ENCODE results near the gene TRPM3.

The TRPM3 gene

DNA sequence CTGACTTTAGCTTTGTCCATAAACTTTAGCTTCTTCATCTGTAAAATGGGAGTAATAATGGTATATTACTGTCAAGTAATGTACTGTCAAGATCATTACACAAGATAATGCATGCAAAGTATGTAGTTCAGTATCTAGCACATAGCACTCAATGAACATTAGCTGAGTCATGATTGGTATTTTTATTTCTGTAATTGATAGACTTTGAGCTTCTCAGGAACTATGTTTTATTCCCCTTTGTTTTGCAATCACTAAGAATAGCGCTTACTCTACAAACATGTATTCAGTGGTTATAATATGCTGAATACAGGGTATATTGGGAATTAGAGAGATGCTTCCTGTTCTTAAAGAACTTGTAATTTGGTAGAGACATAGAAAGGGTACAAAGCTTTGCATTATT, 564.6 kb downstream of the TRPM3 start:
- TF ChIP-seq CTCF (IDR thresholded peaks at IDR 0.05): no peak

DNA sequence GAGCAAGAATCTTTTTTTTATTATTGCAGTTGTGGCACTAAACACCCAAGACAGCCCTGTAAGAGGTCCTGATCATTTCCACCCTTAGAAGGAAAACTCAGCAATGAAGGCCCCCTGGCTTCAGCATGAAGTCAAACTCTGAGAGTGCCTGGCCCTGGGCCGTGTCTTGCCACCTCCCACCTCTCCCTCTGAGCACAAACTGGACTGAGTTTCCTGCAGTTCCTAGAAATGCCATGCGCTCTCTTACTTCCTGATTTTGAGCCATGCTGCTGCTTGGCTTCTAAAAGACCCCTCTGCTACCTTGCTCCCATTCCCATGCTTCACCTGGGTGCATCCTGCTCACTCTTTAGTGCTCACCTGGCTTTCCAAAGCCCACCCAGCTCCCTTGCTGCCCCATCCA, 566.5 kb downstream of the TRPM3 start:
- TF ChIP-seq CTCF (IDR thresholded peaks at IDR 0.05): no peak

- no peak for TF ChIP-seq CTCF (IDR thresholded peaks at IDR 0.05)
These were observed 567.4 kb downstream of the TRPM3 start for GRCh38 chr9:70553707-70554673.

DNA sequence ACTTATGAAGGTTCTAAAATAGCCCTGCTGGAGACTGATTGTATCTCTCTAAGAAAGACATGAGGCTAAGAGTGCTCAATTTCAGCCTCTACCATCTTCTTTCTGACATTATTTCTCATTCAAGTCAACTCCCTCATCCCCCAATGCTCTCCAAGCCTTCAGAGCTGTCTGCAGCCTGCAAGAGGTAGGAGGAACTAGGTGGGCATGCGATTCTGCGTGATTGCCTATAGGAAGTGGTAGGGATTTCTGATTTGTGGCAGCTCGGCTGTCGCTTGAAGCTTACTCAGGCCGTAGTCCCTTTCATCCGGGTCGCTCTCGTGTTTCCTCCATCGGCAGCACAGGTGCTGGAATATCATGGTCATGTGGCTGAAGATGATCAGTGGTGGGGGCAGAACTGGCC, 568.9 kb downstream of the TRPM3 start:
- no peak for TF ChIP-seq CTCF (IDR thresholded peaks at IDR 0.05)

GRCh38 chr9:70551801-70552200, 569.6 kb downstream of the TRPM3 start:
- no peak for TF ChIP-seq CTCF (IDR thresholded peaks at IDR 0.05)

- TF ChIP-seq CTCF (IDR thresholded peaks at IDR 0.05): no peak
These were observed 570.0 kb downstream of the TRPM3 start for GRCh38 chr9:70551396-70551795.

GRCh38 chr9:70549926-70550325, 571.5 kb downstream of the TRPM3 start:
- TF ChIP-seq CTCF (IDR thresholded peaks at IDR 0.05): no peak

Data from LNCAP (cell line).